GM12864 (cell line): ENCODE measurements around the gene ALS2.

Source experiments
- DNase-seq: peaks from one replicate; pipeline ENCODE4 v3.0.0-alpha.2; 2011; ENCODE audit warnings: low read depth
- H3K4me3 ChIP-seq: 2 replicates; pipeline ENCODE4 v1.5.1; 2011; ENCODE audit warnings: mild to moderate bottlenecking, low read depth, low read length, control low read depth
- CTCF ChIP-seq: IDR thresholded peaks from 2 replicates; pipeline ENCODE4 v1.5.1; 2011; ENCODE audit warnings: low read depth, mild to moderate bottlenecking, moderate library complexity, low read length, control low read depth, inconsistent platforms; ENCODE audit errors: missing control alignments

Gene ALS2

GRCh38 chr2:201793631-201794030 is 12.9 kb upstream of the ALS2 start:
- H3K4me3 ChIP-seq: no peak overlapping the region
- DNase-seq: no peak
- TF ChIP-seq CTCF: no peak

- no peak for TF ChIP-seq CTCF
- no peak for DNase-seq
These were observed 10.3 kb upstream of the ALS2 start for GRCh38 chr2:201790989-201791388.

GRCh38 chr2:201790291-201790690 is 9.6 kb upstream of the ALS2 start:
- H3K4me3 ChIP-seq: no peak overlapping the region
- DNase-seq: no peak
- no peak for TF ChIP-seq CTCF

More at GRCh38 chr2:201790989-201791388, 10.3 kb upstream of the ALS2 start:
- H3K4me3 ChIP-seq: no peak overlapping the region

- no peak for TF ChIP-seq CTCF
- DNase-seq: no peak
- no peak overlapping the region for H3K4me3 ChIP-seq
These were observed 8.7 kb upstream of the ALS2 start for GRCh38 chr2:201789395-201789794.

GRCh38 chr2:201788371-201788770 is 7.6 kb upstream of the ALS2 start:
- no peak for DNase-seq
- no peak overlapping the region for H3K4me3 ChIP-seq
- no peak for TF ChIP-seq CTCF

- DNase-seq: no peak
- no peak overlapping the region for H3K4me3 ChIP-seq
- TF ChIP-seq CTCF: no peak
These were observed 5.7 kb upstream of the ALS2 start for GRCh38 chr2:201786471-201786870.

- H3K4me3 ChIP-seq: no peak overlapping the region
- TF ChIP-seq CTCF: no peak
- no peak for DNase-seq
These were observed 4.4 kb upstream of the ALS2 start for GRCh38 chr2:201785135-201785534.
